ENCODE data around the gene HOXC5. TPM values are rescaled to one million over a fixed set of nuclear protein-coding genes. Genes with fewer than 3 reads are reported as not detected.
A peak's percentile ranks its signal among the peaks of the same experiment; 100 is the strongest.

The HOXC5 gene
- total RNA-seq, result 10 to 100 TPM in 1 of 7 donors, 1 to 10 TPM in 6; 1.8 to 11.0 (median 3.6) TPM
- 1 to 10 TPM; 2.1 to 2.2 TPM for polyA plus RNA-seq
- long read RNA-seq, donor 1, transcript HOXC5-201 (2 exons, 1,805 nt), result major isoform, 8 of 8 reads
- long read RNA-seq, donor 1, partial matches to known transcripts, result 0 of 8 reads
- long read RNA-seq, donor 1, other reads (novel, unspliced or antisense), result 0 of 8 reads
- long read RNA-seq, donor 2, transcript HOXC5-201 (2 exons, 1,805 nt), result major isoform, 6 of 6 reads
- long read RNA-seq, donor 2, partial matches to known transcripts, result 0 of 6 reads
- long read RNA-seq, donor 2, other reads (novel, unspliced or antisense), result 0 of 6 reads
- long read RNA-seq, donor 3, transcript HOXC5-201 (2 exons, 1,805 nt), result major isoform, 5 of 6 reads
- long read RNA-seq, donor 3, partial matches to known transcripts, result 1 of 6 reads
- long read RNA-seq, donor 3, other reads (novel, unspliced or antisense), result 0 of 6 reads

DNA sequence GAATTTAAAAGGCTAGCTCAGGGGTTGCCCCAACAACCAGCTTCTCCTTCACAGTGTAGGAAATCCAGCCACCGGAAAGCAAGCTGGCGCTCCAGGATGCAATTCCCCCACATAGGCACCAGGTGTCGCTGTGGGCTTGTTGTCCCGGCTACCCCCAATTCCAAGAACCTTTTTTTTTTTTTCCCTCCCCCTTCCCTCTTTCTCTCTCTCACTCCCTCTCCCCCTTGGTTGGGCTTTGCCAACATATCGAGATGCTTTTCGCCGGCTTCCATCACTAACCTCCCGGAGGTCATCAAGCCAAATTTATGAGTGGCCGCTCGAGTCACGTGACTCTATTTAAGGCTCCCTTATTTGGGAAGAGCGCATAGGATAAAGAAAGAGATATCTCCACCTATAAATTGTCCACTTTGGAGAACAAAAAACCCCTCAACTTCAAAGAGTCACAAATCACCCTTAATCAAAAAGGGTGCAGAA lies at the start of gene HOXC5:
HOXC5 (plus strand) TSS at position 424 of the 474 bp plus-strand sequence. CDS start 73 bp downstream, outside the sequence.
- 1% methylated on average over 12 of the region's 12 CpGs for WGBS, 3 donors
- Histone ChIP-seq H3K9me3 (no peaks in the 10 kb centered on the region), H3K27me3 (no peaks in the 10 kb centered on the region), H3K4me3 (peak within 1 kb of the TSS; percentile 35), H3K36me3 (no peaks in the 10 kb centered on the region), H3K27ac (peak within 1 kb of the TSS; percentile 86 to 95), H3K4me1 (ENCODE audit: insufficient read depth) (peaks cover 10% of the 10 kb centered on the region)
- intact Hi-C loops (cut with DNase I), result loop anchor here in 3 of 4 donors (2.0 to 10.0 kb wide), 3 partner anchors 92 to 158 kb away; no protein-coding TSS in a partner anchor
- TF ChIP-seq EP300 (IDR thresholded peaks at IDR 0.05) (no peak), POLR2A (IDR thresholded peaks at IDR 0.05) (no peak)
- TF ChIP-seq, protein P1, sequence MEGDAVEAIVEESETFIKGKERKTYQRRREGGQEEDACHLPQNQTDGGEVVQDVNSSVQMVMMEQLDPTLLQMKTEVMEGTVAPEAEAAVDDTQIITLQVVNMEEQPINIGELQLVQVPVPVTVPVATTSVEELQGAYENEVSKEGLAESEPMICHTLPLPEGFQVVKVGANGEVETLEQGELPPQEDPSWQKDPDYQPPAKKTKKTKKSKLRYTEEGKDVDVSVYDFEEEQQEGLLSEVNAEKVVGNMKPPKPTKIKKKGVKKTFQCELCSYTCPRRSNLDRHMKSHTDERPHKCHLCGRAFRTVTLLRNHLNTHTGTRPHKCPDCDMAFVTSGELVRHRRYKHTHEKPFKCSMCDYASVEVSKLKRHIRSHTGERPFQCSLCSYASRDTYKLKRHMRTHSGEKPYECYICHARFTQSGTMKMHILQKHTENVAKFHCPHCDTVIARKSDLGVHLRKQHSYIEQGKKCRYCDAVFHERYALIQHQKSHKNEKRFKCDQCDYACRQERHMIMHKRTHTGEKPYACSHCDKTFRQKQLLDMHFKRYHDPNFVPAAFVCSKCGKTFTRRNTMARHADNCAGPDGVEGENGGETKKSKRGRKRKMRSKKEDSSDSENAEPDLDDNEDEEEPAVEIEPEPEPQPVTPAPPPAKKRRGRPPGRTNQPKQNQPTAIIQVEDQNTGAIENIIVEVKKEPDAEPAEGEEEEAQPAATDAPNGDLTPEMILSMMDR (IDR thresholded peaks at IDR 0.05), result peak; percentile 88 to 97 (median 92)
- DNase-seq, result peak; percentile 78 to 90 (median 88)

DNA sequence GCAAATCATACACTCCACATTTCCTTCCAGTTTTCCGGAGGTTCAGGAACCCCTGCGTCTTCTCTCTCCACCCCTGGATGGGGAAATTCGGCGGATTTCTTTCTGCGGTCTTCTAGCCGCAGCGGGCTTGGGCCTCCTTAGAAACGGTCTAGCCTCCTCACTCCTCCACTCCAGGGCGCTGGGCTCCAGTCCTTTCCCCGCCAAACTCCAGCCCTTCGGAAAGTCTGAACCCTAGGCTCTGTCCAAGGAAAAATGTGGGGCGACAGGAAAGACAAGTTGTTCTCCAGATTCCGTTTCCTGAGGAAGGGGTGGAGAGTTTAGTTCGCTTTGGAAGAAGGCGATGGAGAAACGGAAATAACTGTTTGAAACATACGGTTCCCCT lies 49.3 kb upstream of the HOXC5 start:
- WGBS, 3 donors, result 15 to 66% (median 19%) methylated on average over 17 of the region's 17 CpGs
- Histone ChIP-seq H3K4me1 (ENCODE audit: insufficient read depth) (peaks cover 4% of the 10 kb centered on the region), H3K4me3 (no peak overlapping the region), H3K9me3 (no peaks in the 10 kb centered on the region), H3K27ac (no peak overlapping the region), H3K36me3 (no peaks in the 10 kb centered on the region), H3K27me3 (peaks cover 2% of the 10 kb centered on the region)
- intact Hi-C loops (cut with DNase I), result loop anchor here in 2 of 4 donors (10.0 kb wide), 2 partner anchors 381 to 391 kb away; partner anchors contain the start of gene GPR84 (in 1 of the 2)
- DNase-seq, result no peak
- TF ChIP-seq POLR2A (IDR thresholded peaks at IDR 0.05) (no peak), EP300 (IDR thresholded peaks at IDR 0.05) (no peak)
- TF ChIP-seq, protein P1 (IDR thresholded peaks at IDR 0.05), result no peak

DNA sequence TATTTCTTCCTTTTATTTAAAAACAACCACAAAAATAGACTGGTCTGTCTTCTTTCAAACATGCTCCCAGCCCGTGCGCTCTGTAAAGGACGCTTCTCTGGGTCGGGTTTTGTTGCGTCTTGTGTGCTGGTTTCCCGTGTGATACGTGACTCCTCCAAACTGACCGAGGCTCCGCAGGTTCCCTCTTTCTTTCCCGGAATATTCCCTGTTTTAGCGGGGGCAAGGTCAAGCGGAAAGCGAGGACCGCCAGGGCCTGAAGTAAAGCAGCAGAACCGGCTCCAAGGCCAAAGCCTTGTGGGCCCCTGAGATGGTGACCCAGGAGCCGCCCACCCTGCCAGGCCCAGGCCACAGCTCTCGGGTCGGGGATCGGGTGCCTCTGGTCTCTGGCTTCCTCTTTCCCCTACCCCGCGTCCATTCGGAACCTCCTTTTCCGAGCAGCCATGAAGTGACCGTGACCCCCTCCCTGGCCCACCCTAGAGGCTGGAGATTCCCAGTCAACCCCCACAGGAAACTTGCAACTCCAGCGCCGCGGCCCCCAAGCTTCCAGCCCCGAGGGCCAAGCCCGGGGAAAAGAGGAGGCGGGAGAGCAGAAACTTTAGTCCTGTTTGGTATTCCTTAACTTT lies 48.8 kb upstream of the HOXC5 start:
- H3K9me3 ChIP-seq, result no peaks in the 10 kb centered on the region
- intact Hi-C loops (cut with DNase I), result loop anchor here in 2 of 4 donors (10.0 kb wide), 2 partner anchors 381 to 391 kb away; partner anchors contain the start of gene GPR84 (in 1 of the 2)
- WGBS, 3 donors, result 10 to 35% (median 11%) methylated on average over 30 of the region's 30 CpGs
- H3K27ac ChIP-seq, result no peak overlapping the region
- no peak for DNase-seq
- no peaks in the 10 kb centered on the region for H3K36me3 ChIP-seq
- no peak overlapping the region for H3K4me3 ChIP-seq
- peaks cover 4% of the 10 kb centered on the region for H3K4me1 ChIP-seq (ENCODE audit: insufficient read depth)
- peaks cover 2% of the 10 kb centered on the region for H3K27me3 ChIP-seq
- TF ChIP-seq, protein P1 (IDR thresholded peaks at IDR 0.05), result no peak
- TF ChIP-seq POLR2A (IDR thresholded peaks at IDR 0.05) (no peak), EP300 (IDR thresholded peaks at IDR 0.05) (no peak)

DNA sequence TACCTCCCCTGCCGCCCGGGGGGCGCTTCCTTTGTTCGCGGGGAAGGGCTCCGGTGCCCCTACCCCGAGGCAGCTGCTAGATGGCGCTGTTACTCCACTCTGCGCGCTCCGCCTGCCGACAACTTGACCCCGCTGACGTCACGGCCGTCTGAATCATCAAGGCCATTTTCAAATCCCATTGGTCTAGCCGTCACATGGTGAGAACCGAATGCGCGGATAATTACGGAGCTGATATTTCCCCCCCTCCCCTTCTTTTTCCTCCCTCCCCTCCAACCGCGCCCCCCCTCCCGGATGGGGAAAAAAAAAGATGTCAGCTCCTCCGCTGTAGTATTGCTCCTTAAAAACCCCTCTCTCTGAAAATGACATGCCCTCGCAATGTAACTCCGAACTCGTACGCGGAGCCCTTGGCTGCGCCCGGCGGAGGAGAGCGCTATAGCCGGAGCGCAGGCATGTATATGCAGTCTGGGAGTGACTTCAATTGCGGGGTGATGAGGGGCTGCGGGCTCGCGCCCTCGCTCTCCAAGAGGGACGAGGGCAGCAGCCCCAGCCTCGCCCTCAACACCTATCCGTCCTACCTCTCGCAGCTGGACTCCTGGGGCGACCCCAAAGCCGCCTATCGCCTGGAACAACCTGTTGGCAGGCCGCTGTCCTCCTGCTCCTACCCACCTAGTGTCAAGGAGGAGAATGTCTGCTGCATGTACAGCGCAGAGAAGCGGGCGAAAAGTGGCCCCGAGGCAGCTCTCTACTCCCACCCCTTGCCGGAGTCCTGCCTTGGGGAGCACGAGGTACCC lies 47.8 kb upstream of the HOXC5 start, which contains the start of gene HOXC10:
HOXC10 (plus strand) TSS at position 246 of the 791 bp plus-strand sequence; CDS start at position 360, 114 bp downstream.
- DNase-seq, result peak; percentile 89 to 95 (median 95)
- Histone ChIP-seq H3K4me3 (peak within 1 kb of the TSS; percentile 42), H3K27me3 (peaks cover 2% of the 10 kb centered on the region), H3K4me1 (ENCODE audit: insufficient read depth) (peaks cover 4% of the 10 kb centered on the region), H3K36me3 (no peaks in the 10 kb centered on the region), H3K9me3 (no peaks in the 10 kb centered on the region), H3K27ac (no peak within 1 kb of the TSS)
- 3 to 6% (median 4%) methylated on average over 53 to 55 of the region's 55 CpGs for WGBS, 3 donors
- intact Hi-C loops (cut with DNase I), result loop anchor here in 3 of 4 donors (5.0 to 10.0 kb wide), 4 partner anchors 222 to 390 kb away; partner anchors contain the start of gene GPR84 (in 1 of the 3)
- TF ChIP-seq, protein P1 (IDR thresholded peaks at IDR 0.05), result peak; percentile 21 to 73 (median 64)
- TF ChIP-seq EP300 (IDR thresholded peaks at IDR 0.05) (no peak), POLR2A (IDR thresholded peaks at IDR 0.05) (no peak)
